Thoracic aorta (tissue), 2 donors: ENCODE data around the gene SMAD6. TPM values are rescaled to one million over a fixed set of nuclear protein-coding genes. Genes with fewer than 3 reads are reported as not detected.

Experiments used
- ATAC-seq: fragments of 150-250 bp; one replicate; pipeline ENCODE4 v1.8.0; 2017; ENCODE audit warnings: low read depth; ENCODE audit not compliant: insufficient number of reproducible peaks, low FRiP score
- DNase-seq: peaks from one replicate; pipeline ENCODE4 v3.0.0-alpha.2; 2020; ENCODE audit warnings: low spot score
- H3K27ac ChIP-seq, 2 donors: fragments of 200-600 bp; sonication (generic); 1 replicate in 1 of 2; 2 replicates in 1 of 2; pipeline ENCODE4 v1.5.1; 2016; ENCODE audit warnings: mild to moderate bottlenecking in 2 of 2, moderate library complexity in 2 of 2
- H3K27me3 ChIP-seq: fragments of 200-600 bp; sonication (generic); replicated peaks from 2 replicates; pipeline ENCODE4 v1.6.0; 2016; ENCODE audit warnings: mild to moderate bottlenecking; ENCODE audit not compliant: insufficient read depth
- H3K36me3 ChIP-seq: fragments of 200-600 bp; sonication (generic); one replicate; pipeline ENCODE4 v1.5.1; 2016
- H3K4me1 ChIP-seq, 2 donors: fragments of 200-600 bp; sonication (generic); 1 replicate in 1 of 2; 2 replicates in 1 of 2; pipeline versions ENCODE4 v1.5.1 to v1.6.0; 2016; ENCODE audit warnings: low read depth in 2 of 2, mild to moderate bottlenecking in 1 of 2; ENCODE audit not compliant: control insufficient read depth in 1 of 2
- H3K4me3 ChIP-seq: fragments of 200-600 bp; sonication (generic); 2 replicates; pipeline ENCODE4 v1.5.1; 2016; ENCODE audit warnings: mild to moderate bottlenecking
- H3K9me3 ChIP-seq: fragments of 200-600 bp; sonication (generic); 2 replicates; pipeline ENCODE4 v1.5.1; 2016
- CTCF ChIP-seq: fragments of 200-600 bp; sonication (generic); IDR thresholded peaks from one replicate; pipeline ENCODE4 v1.5.1; 2019; ENCODE audit warnings: antibody characterized with exemption
- total RNA-seq, 2 donors: library from RNA; depleted of rRNA; stranded (reverse); fragments of >200 nt; gene quantifications; one replicate each; pipeline versions ENCODE4 v1.1.0 to v1.2.3, GENCODE V29; 2016

The SMAD6 gene
- total RNA-seq, 2 donors from 2014 or later = 73.3 to 113 TPM

DNA sequence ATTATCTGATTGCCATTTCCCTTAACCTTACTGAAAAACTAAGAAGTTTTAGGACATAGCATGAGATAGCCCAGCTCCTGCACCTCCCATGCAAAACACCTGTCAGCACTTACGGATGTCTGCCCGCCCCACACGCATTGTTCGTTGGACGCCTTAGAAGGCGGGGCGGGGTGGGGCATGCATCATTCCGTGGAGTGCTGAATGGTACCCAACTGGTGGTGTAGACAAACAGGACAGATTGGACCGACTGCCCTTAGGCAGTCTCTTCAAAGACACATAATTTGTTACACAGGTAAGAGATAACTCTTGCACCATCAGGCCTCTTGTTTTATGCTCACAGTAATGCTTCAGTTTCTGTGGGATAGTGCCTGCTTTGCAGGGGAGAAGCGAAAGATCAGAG lies 93.8 kb downstream of the SMAD6 start:
- Histone ChIP-seq H3K36me3 (no peaks in the 10 kb centered on the region), H3K9me3 (no peaks in the 10 kb centered on the region), H3K4me3 (no peak overlapping the region), H3K27ac (no peak overlapping the region), H3K27me3 (no peaks in the 10 kb centered on the region), H3K4me1 (peaks cover 0 to 8% of the 10 kb centered on the region in 2 donors)
- TF ChIP-seq CTCF = no peak
- ATAC-seq = no peak
- no peak for DNase-seq

DNA sequence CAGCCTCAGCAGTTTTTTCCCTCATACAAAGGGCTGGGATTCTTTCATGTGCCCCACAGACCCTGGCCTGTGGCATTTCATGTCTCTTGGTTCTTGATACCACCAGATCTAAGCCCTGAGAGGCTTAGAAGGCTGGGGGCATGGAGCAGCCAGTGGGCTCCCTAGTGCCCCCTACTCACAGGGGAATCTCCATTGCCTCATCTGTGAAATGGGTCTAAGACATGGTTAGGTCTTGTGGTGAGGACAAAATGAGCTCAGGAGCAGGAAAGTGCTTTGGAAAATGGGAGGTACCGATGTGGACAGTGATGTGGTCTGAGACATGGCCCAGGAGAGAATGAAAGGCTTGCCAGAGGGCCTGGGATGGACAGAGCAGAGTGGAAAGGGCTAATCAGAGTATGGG lies 94.3 kb downstream of the SMAD6 start:
- no peaks in the 10 kb centered on the region for H3K27me3 ChIP-seq
- TF ChIP-seq CTCF = no peak
- peaks cover 0 to 8% of the 10 kb centered on the region in 2 donors for H3K4me1 ChIP-seq
- H3K9me3 ChIP-seq = no peaks in the 10 kb centered on the region
- no peak for ATAC-seq
- no peak overlapping the region for H3K4me3 ChIP-seq
- no peaks in the 10 kb centered on the region for H3K36me3 ChIP-seq
- no peak for DNase-seq
- H3K27ac ChIP-seq = no peak overlapping the region

GRCh38 chr15:66797921-66798320 lies 95.9 kb downstream of the SMAD6 start:
- TF ChIP-seq CTCF = no peak
- no peak for DNase-seq

DNA sequence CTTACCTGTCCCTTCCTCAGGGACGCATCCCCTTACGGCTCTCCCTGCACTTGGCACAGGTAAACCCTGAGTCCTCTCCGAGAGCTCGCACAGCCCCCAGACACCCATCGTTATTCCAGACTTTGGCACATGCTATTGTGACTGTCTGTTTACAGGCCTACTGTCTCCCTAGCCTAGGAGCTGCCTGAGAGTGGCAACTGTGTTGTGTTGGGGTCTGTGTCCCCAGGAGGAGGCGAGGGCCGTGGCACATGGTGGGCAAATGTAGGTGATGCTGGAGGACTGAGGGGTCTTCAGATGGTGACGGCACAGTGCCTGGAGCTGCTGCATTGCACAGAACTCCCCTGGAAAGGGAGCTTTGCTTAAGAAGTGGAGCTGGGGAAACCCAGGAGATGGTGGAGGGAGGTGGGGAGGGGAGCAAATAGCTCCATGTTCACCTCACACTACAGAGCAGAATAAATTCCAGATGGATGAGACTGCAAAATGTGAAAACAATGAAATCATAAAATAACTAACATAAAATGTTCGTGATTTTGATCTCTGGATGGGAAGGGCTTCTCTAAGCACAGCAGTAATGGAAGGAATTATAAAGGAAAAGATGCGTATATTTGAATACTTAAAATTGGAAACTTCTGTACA lies 96.5 kb downstream of the SMAD6 start:
- H3K9me3 ChIP-seq = no peaks in the 10 kb centered on the region
- H3K4me1 ChIP-seq = peaks cover 13 to 29% of the 10 kb centered on the region in 2 donors
- DNase-seq = no peak
- H3K4me3 ChIP-seq = no peak overlapping the region
- no peak for ATAC-seq
- no peaks in the 10 kb centered on the region for H3K36me3 ChIP-seq
- H3K27me3 ChIP-seq = no peaks in the 10 kb centered on the region
- TF ChIP-seq CTCF = no peak
- no peak overlapping the region for H3K27ac ChIP-seq

More at GRCh38 chr15:66797921-66798320, 95.9 kb downstream of the SMAD6 start:
- Histone ChIP-seq H3K36me3 (no peaks in the 10 kb centered on the region), H3K4me3 (no peak overlapping the region), H3K9me3 (no peaks in the 10 kb centered on the region), H3K27me3 (no peaks in the 10 kb centered on the region), H3K27ac (no peak overlapping the region), H3K4me1 (peaks cover 9 to 23% of the 10 kb centered on the region in 2 donors)
- ATAC-seq = no peak

DNA sequence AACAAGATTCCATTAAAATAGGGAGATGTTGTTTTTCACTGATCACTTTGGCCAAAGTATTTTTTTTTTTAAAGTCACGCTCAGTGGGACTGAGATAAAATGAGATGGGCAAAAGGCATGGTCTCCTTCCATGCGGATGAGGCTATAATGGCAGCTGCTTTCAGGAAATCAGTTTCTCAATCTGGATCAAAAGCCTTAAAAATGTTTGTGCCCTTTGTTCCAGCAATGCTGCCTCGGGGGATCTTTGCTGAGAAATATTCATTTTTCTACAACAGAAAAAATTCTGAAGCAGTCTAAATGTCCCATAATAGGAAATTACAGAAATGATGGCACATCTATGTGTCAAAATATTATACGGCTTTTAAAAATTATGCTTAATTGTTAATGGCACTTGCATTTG lies 97.2 kb downstream of the SMAD6 start:
- Histone ChIP-seq H3K9me3 (no peaks in the 10 kb centered on the region), H3K4me3 (no peak overlapping the region), H3K27ac (no peak overlapping the region), H3K27me3 (no peaks in the 10 kb centered on the region), H3K36me3 (no peaks in the 10 kb centered on the region), H3K4me1 (peaks cover 13 to 36% of the 10 kb centered on the region in 2 donors)
- TF ChIP-seq CTCF = no peak
- no peak for DNase-seq
- ATAC-seq = no peak
